Cardiac septum (tissue), 1 donor: ENCODE results near the gene NENF. TPM values are rescaled to one million over a fixed set of nuclear protein-coding genes. Genes with fewer than 3 reads are reported as not detected.

Experiments used
- DNase-seq: peaks from one replicate; pipeline ENCODE4 v3.0.0-alpha.2; 2020; ENCODE audit warnings: low spot score
- intact Hi-C: fragments of 100-400 bp; cut with DNase I; formaldehyde crosslinking; loops from one replicate; pipeline ENCODE4 v1.14.0; 2022
- total RNA-seq: library from RNA; stranded (reverse); fragmentation: NEBNext Ultra II Directional; extraction: Animal tissue kit (Norgen Biotek cat#: 25700); gene quantifications from one replicate; pipeline ENCODE4 v1.2.1, GENCODE V29; 2021
- donor health status: DM: no; HTN: no; CAD: no.

NENF gene
- total RNA-seq, 1 donor from 2014 or later, result 116 TPM

DNA sequence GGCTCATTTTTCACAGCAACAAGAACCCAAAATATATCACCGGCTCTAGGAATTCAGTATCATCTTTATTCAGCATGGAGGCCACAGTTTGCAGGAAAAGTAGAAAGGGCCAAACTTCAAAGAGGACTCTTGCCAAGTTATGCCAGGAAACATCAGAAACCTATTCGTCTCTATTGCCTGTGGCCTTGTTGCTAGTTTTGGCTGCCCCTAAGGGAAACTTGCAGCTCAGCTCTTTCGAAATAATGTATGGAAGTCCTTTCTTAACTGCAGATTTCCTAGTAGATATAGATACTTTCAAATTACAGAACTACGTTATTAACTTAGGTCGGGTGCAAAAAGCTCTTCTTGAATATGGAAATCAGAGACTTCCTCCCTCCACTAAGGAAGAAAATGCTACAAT is 4.2 kb upstream of the NENF start:
- intact Hi-C loops, result no loop called here
- no peak for DNase-seq

GRCh38 chr1:212430416-212430815 is 2.3 kb upstream of the NENF start:
- no peak for DNase-seq
- intact Hi-C loops, result loop anchor here (5.0 kb wide), 1 partner anchor 138 kb away; no protein-coding TSS in a partner anchor

- no peak for DNase-seq
- intact Hi-C loops, result loop anchor here (5.0 kb wide), 1 partner anchor 139 kb away; no protein-coding TSS in a partner anchor
Measured at GRCh38 chr1:212430955-212431394, 1.7 kb upstream of the NENF start.

DNA sequence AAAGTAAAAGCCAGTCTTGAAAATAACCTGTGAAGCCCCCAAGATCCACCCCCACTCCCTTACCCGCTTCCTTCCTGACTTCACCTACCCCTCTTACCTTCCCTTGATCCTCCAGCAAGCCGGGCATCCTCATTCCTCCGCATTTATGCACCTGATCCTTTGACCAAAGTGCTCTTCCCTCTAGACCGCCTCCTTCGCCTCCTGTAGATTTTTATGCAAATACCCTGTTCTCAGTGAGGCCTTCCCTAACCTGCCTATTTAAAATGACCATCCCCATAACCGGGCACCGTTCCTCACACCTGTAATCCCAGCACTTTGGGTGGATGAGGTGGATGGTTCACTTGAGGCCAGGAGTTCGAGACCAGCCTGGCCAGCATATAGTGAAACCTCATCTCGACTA is 1.1 kb upstream of the NENF start:
- intact Hi-C loops, result loop anchor here (2.0 to 5.0 kb wide), 2 partner anchors 17 to 139 kb away; partner anchors contain the start of gene PACC1
- DNase-seq, result no peak

- intact Hi-C loops, result loop anchor here (2.0 to 5.0 kb wide), 2 partner anchors 17 to 140 kb away; partner anchors contain the start of gene PACC1
- no peak for DNase-seq
Measured at GRCh38 chr1:212432272-212432660, 454 bp upstream of the NENF start.

GRCh38 chr1:212433577-212434462 is 1.1 kb downstream of the NENF start:
- DNase-seq, result no peak
- intact Hi-C loops, result loop anchor here (2.0 to 5.0 kb wide), 2 partner anchors 19 to 142 kb away; partner anchors contain the start of gene PACC1

DNA sequence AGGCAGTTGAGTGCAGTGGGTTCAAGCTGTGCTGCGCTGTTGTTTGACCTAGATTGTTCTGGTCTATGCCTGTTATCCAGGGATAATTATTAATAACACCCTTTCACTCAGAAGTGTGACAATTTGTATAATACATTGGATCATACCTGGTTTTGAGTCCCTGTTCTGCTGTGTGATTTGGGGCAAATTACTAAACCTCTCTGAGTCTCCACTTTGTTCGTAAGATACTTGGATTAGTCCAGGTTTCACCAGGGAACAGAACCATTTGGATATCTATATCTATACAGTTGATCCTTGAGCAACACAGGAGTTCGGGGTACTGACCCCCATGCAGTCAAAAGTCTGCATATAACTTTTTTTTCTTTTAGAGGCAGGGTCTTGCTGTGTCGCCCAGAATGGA is 2.3 kb downstream of the NENF start:
- DNase-seq, result no peak
- intact Hi-C loops, result loop anchor here (5.0 kb wide), 1 partner anchor 143 kb away; no protein-coding TSS in a partner anchor

DNA sequence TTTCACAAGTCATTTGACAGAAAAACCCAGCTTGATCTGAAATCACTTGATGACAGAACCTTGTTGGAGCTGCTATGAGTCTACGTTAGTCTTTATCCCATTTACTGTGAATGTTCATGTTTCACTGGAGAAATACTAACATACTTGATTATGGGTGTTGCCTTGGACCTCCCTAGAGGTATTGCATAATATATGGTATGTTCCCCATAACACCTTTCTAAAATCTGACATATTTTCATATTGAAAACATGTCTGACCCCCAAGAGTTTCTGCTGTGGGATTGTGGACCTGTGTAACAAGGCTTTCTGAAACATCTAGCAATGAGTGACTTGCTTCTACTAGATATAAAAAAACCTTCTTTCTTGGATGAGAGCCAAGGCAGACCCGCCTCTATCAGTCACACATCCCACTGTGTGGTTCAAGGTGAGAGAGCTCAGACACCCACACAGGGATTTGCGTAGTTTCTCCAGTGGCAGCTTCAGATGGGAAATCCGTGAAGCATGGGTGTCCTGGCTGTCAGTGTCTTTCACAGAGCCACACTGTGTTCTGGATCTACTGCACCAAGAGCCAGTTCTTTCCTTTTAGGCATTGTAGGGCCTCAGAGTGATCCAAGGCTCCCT is 4.6 kb downstream of the NENF start:
- no peak for DNase-seq
- intact Hi-C loops, result no loop called here

DNA sequence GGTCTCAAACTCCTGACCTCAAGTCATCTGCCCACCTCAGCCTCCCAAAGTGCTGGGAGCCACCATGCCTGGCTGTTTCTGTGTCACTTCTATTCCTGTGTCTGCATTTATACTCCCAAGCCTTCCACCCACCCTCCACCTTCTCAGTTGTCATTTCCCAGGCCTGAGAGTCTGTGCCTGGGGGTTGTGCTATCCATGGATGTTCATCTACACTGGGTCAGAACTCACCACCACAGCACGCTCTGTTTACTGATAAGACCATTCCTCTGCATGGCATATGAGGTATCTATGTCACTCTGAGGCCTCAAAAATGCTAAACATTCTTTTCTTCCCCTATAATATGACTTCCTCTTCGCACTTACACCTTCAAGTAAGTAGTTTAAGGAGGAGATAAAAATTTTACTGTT is 6.1 kb downstream of the NENF start:
- no peak for DNase-seq
- intact Hi-C loops, result no loop called here

DNA sequence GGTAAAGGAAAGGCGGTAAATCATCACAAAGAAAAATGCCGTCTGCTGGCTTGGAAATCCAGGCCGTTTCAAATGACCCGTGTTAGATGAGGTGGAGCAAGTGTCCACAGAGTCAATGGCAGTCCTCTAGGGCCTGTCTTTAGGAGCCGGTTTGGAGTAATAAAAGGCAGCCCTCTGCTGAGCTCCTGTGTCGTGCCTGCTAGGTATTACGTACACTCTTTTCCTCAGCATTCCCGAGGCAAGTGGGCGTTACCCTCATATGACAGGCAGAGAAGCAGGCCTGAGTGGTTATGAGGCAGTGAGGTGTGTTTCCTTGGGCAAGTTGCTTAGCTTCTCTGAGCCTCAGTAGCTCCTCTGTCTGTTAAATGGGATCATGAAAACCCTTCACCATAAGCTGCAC is 7.7 kb downstream of the NENF start:
- intact Hi-C loops, result no loop called here
- DNase-seq, result no peak

DNA sequence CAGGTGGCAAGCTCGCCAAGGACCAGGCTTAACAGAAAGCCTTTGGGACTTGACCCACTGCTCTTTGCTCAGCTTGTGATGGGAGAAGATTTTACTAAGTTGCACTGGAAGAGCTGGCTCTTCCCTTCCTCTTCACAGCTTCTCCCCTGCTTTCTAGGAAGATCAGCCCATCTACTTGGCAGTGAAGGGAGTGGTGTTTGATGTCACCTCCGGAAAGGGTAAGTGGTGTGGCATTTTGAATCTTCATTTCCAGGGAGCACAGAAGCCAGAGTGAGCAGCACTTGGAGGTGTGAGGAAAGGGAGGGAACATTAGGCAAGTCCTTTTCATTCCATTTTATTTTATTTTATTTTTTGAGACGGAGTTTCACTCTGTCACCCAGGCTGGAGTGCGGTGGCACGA is 9.7 kb downstream of the NENF start:
- intact Hi-C loops, result no loop called here
- no peak for DNase-seq

GRCh38 chr1:212446333-212446732 is 13.6 kb downstream of the NENF start:
- no peak for DNase-seq
- intact Hi-C loops, result no loop called here

GRCh38 chr1:212447478-212447877 is 14.8 kb downstream of the NENF start:
- no peak for DNase-seq
- intact Hi-C loops, result no loop called here

DNA sequence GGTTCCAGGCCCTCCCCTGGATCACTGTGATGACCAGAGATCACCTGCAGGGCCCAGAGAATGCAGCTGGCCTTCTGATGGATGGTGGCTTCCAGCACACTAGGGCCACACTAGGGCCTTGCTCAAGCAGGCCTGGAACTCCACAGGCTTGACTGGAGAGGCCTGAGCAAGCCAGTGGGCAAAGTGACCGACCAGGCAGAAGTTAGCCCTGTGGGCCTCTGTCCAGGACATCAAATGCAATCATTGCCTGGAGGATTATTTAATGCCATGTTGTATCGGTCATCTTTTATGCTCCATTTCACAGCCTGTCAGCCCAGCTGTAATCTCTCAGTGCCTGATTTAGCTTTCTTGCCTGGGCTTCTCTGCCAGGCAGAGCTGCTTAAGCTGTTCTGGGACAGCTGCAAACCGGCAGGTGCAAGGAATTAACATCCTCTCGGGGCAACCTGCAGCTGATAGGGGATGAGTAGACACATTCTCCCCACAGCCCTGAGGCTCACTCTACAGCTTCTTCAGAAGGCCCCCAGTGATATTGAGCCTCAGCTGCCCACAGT is 17.7 kb downstream of the NENF start:
- intact Hi-C loops, result loop anchor here (5.0 to 10.0 kb wide), 5 partner anchors 83 to 766 kb away; partner anchors contain the start of genes LPGAT1 and PPP2R5A
- DNase-seq, result peak; percentile 86

GRCh38 chr1:212451416-212452322 is 18.9 kb downstream of the NENF start:
- DNase-seq, result no peak
- intact Hi-C loops, result loop anchor here (5.0 to 10.0 kb wide), 5 partner anchors 84 to 767 kb away; partner anchors contain the start of genes LPGAT1 and PPP2R5A

DNA sequence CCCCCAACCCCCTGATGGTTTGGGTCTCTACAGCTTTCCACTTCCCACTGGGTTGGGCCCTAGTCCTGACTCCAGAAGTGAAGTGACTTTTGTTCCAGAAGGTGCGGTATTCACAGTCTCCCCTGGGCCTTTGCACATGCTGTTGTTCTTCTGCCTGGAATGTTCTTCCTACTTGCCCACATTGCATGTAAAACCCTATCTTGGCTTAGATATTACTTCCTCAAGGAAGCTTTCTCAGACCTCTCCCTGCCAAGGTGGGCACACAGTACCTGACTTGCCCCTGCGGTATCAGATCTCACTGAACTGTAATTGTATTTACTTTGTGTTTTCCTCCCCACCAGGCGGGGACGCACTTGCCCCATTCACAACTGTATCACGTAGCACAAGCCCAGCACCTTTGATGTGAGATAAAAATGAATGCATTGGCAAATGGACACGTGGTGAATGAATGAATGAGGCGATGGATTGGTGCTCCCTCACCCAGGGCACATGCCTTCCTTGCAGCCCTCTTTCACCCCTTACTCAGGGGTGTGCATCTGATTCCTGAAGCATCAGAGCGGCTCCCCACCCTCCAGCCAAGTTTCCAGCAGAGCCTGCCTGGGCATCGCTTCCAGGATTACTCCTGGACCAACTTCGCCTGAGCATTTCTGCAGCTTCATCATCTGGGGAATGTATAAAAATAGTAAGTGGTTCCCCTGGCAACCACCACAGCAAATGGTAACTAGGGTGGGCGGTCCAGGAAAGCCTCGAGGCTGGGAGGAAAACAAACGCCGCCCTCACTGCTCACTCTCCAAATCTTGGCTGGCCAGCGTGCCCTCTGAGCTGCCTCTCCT is 19.8 kb downstream of the NENF start:
- intact Hi-C loops, result loop anchor here (5.0 to 10.0 kb wide), 5 partner anchors 85 to 768 kb away; partner anchors contain the start of genes LPGAT1 and PPP2R5A

DNA sequence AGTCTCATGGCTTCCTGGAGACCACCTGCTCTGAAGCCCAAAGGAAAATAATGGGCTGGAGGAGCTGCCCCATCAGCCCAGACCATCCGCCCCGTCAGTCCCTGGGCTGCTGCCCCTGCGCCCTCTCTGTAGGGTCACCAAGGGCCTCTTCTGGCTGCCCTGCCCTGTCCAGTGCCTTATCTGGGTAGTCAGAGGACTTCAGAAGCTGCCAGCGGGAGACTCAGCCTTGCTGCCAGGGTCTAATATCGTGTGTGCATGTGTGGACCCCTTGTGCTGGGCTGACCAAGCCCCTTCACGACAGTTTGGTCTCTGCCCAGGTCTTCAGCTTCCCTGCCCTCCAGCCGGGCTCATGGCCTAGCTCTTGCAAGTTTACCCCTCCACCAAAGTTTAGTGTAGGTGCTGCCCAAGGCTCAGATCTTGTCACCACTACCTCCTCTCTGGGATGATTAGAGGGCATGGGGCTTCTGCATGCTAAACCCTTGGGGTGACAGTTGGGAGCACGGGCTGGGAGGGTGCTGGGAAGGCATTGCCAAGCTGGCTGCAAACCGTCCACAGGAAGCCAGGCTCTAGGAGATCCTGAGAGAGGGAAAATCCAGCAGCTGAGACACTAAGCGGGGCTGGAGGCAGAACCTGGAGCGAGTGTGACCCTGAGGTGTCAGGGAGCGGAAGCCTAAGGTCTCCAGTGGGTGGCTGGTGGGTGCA is 20.6 kb downstream of the NENF start:
- intact Hi-C loops, result loop anchor here (5.0 to 10.0 kb wide), 5 partner anchors 86 to 769 kb away; partner anchors contain the start of genes LPGAT1 and PPP2R5A
- DNase-seq, result no peak

More for the DNA sequence above, 19.8 kb downstream of the NENF start:
- peak; percentile 80 for DNase-seq
